Right lobe of liver (tissue), 4 donors: Measurements from ENCODE around the gene ZBTB8A.

Source experiments
- POLR2A ChIP-seq: fragments of 450-650 bp; IDR thresholded peaks from one replicate; pipeline ENCODE4 v1.6.1; 2017; ENCODE audit warnings: antibody characterized with exemption, mild to moderate bottlenecking
- TF ChIP-seq, protein P1 (sequence below), 4 donors: fragments of 200-600 bp in 3 of 4; fragments of 450-650 bp in 1 of 4; IDR thresholded peaks; one replicate each; pipeline versions ENCODE4 v1.5.1 to v1.8.0; 2016 to 2022; ENCODE audit warnings: antibody characterized with exemption in 4 of 4, mild to moderate bottlenecking in 2 of 4
- donor health status: DM: no; HTN: no; CAD: no.
- donor health status: DM: no; HTN: no; CAD: no.
- donor health status: DM: no; HTN: yes; CAD: no.

DNA sequence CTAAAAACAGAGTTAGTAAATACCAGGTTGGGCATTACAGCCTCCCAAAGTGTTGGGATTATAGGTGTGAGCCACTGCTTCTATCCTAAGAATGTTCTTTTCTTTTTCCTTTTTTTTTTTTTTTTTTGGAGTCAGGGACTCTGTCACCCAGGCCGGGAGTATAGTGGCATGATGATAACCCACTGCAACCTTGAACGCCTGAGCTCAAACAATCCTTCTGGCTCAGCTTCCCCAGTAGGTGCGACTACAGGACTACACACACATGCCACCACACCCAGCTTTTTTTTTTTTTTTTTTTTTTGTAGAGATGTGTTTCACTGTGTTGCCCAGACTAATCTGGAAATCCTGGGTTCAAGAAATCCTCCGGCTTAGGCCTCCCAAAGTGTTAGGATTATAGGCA, 105.2 kb downstream of the ZBTB8A start:
- TF ChIP-seq, protein P1, sequence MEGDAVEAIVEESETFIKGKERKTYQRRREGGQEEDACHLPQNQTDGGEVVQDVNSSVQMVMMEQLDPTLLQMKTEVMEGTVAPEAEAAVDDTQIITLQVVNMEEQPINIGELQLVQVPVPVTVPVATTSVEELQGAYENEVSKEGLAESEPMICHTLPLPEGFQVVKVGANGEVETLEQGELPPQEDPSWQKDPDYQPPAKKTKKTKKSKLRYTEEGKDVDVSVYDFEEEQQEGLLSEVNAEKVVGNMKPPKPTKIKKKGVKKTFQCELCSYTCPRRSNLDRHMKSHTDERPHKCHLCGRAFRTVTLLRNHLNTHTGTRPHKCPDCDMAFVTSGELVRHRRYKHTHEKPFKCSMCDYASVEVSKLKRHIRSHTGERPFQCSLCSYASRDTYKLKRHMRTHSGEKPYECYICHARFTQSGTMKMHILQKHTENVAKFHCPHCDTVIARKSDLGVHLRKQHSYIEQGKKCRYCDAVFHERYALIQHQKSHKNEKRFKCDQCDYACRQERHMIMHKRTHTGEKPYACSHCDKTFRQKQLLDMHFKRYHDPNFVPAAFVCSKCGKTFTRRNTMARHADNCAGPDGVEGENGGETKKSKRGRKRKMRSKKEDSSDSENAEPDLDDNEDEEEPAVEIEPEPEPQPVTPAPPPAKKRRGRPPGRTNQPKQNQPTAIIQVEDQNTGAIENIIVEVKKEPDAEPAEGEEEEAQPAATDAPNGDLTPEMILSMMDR (IDR thresholded peaks at IDR 0.05): no peak
- TF ChIP-seq POLR2A: no peak
